AG10803 (cell line): Measurements from ENCODE around the gene ROR1.

Experiments used
- DNase-seq: peaks from one replicate; pipeline ENCODE4 v3.0.0; 2010; ENCODE audit warnings: low read depth
- H3K4me3 ChIP-seq: 2 replicates; pipeline ENCODE4 v1.5.1; 2011; ENCODE audit warnings: mild to moderate bottlenecking, low read length, control low read depth
- CTCF ChIP-seq: conservative IDR thresholded peaks from 2 replicates; pipeline ENCODE4 v1.5.1; 2011; ENCODE audit warnings: mild to moderate bottlenecking, low read length, control low read depth, inconsistent platforms

Gene ROR1

GRCh38 chr1:63773815-63774616 lies at the start of gene ROR1:
Gene ROR1, plus strand, starts transcription at chr1:63774017.
- peak; percentile 63 for TF ChIP-seq CTCF
- peak; percentile 77 for DNase-seq

DNA sequence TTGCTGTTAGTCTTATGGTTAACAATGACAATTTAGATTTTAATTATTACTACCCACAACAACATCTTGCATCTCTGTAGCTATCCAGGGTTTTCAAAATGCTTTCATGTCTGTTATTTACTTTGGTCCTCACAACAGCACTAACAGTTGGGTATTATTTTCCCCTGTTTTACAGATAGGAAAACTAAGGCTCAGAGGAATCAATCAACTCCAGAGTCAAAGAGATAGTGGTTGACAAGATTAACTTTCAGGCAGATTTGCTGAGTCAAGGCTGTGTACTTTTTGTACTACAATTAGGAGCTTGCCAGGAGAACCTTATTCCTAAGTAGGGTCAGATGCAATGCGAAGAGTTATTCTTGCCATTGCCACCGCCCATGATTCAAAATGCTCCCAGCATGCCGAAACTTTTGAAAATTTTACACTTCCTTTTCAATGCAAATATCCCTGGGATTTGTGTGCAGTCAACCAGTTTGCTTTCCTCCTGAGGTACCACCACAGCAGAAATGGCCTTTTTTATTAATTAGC lies 49.4 kb upstream of the ROR1 start:
- TF ChIP-seq CTCF, result no peak
- no peak for DNase-seq
- H3K4me3 ChIP-seq, result no peak overlapping the region

More at GRCh38 chr1:63773815-63774616, at the start of gene ROR1:
- H3K4me3 ChIP-seq, result peak within 1 kb of the TSS; percentile 68

GRCh38 chr1:63728611-63729226 lies 45.1 kb upstream of the ROR1 start:
- H3K4me3 ChIP-seq, result no peak overlapping the region
- no peak for TF ChIP-seq CTCF
- no peak for DNase-seq

- no peak for DNase-seq
- no peak overlapping the region for H3K4me3 ChIP-seq
- TF ChIP-seq CTCF, result no peak
Observed at GRCh38 chr1:63729227-63729620, 44.6 kb upstream of the ROR1 start.

DNA sequence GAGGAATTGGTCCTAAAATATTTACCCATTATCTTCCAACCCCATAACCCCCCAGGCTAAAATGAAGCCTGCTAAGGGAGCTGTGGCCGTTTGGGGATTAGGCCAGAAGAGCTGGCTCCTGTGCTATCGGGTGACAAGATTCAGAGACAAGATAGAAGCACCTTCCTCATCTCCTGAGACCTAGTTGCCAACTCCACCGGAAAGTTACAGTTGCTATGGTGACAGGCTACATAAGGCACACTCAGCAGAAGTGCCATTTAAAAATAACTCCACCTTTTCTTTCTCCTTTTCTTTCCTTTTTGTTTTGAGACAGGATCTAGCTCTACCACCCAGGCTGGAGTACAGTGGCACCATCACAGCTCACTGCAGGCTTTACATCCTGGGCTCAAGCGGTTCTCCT lies 43.6 kb upstream of the ROR1 start:
- no peak overlapping the region for H3K4me3 ChIP-seq
- DNase-seq, result no peak
- no peak for TF ChIP-seq CTCF

DNA sequence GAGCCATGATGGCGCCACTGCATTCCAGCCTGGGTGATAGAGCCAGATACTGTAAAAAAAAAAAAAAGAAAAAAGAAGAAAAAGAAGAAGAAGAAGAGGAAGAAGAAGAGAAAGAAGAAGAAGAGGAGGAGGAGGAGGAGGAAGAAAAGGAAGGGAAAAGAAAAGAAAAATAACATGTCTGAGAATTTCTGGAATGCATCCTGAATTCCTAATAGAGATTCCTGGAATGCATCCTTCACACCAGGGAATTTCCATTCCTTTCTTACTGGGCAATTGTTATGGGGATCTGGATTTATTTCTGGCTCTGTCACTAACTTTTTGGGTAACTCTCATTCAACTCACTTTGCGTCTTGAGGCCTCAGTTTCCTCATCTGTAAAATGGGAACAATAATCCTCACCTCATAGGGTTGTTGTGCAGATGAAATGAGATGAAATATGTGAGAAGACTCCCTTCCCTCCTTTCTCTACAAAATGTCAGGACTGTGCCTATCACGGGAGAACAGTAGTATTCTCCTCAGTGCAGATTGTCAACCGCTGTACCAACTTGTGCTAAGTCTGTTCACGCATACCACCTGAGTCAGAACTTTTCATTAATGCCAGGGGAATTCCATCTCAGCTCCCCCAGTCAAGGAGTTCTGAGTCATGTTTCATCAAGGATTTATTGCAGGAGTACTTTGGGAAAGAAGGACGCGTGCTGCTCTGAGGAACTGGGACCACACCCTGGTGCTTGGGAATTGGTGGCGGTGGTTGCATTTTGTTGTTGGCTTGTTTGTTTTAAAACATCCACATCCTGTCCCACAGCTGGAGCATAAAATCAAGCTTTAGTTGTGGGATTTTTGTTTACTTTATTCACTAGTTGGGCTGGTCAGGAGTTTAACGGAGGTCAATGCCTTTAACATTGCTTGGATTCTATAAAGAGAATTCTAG lies 42.4 kb upstream of the ROR1 start:
- peak; percentile 95 for DNase-seq

More for the DNA sequence above, 42.4 kb upstream of the ROR1 start:
- TF ChIP-seq CTCF, result no peak
- H3K4me3 ChIP-seq, result no peak overlapping the region
